DND-41 (cell line): ENCODE measurements around the gene TEX19.
"Not testable (repeated sequence)": the region's sequence is repeated elsewhere in the genome, so short reads cannot be mapped to it uniquely, and the experiment has no call there.

Experiments
- ATAC-seq: fragments of 200-7000 bp; cut with Tn5 transposase; 3 replicates; pipeline ENCODE4 v1.9.1; 2021; ENCODE audit warnings: low read depth; ENCODE audit not compliant: insufficient read depth
- DNase-seq: peaks from one replicate; pipeline ENCODE4 v3.0.0-alpha.2; 2020
- H2AFZ ChIP-seq: 2 replicates; pipeline ENCODE4 v1.6.0; 2012; ENCODE audit warnings: low read depth, low read length
- H3K27ac ChIP-seq: 2 replicates; pipeline ENCODE4 v1.5.1; 2012; ENCODE audit warnings: low read length, inconsistent platforms
- H3K27me3 ChIP-seq: fragments of 200-600 bp; sonication (generic); 2 replicates; pipeline ENCODE4 v1.6.0; 2012; ENCODE audit warnings: low read length, mild to moderate bottlenecking, inconsistent platforms; ENCODE audit not compliant: insufficient read depth, poor library complexity
- H3K36me3 ChIP-seq: 2 replicates; pipeline ENCODE4 v1.5.1; 2012; ENCODE audit warnings: low read length, inconsistent platforms; ENCODE audit not compliant: insufficient read depth
- H3K4me1 ChIP-seq: 2 replicates; pipeline ENCODE4 v1.5.1; 2012; ENCODE audit warnings: mild to moderate bottlenecking, low read length; ENCODE audit not compliant: insufficient read depth
- H3K4me2 ChIP-seq: 2 replicates; pipeline ENCODE4 v1.6.0; 2012; ENCODE audit warnings: mild to moderate bottlenecking, moderate library complexity, low read length, inconsistent platforms; ENCODE audit not compliant: insufficient read depth
- H3K4me3 ChIP-seq, 2 experiments: fragments of 200-600 bp in 1 of 2; shearing (Covaris generic) in 1 of 2; 2 replicates each; pipeline ENCODE4 v1.5.1; 2012 to 2016; ENCODE audit warnings: inconsistent platforms in 2 of 2, low read length in 2 of 2, mild to moderate bottlenecking in 2 of 2, low read depth in 1 of 2, moderate library complexity in 1 of 2
- H3K79me2 ChIP-seq: 2 replicates; pipeline ENCODE4 v1.6.0; 2012; ENCODE audit warnings: low read length, inconsistent platforms; ENCODE audit not compliant: insufficient read depth
- H3K9ac ChIP-seq: 2 replicates; pipeline ENCODE4 v1.6.0; 2012; ENCODE audit warnings: low read depth, mild to moderate bottlenecking, inconsistent platforms, low read length, moderate library complexity
- H3K9me3 ChIP-seq: 2 replicates; pipeline ENCODE4 v1.5.1; 2012; ENCODE audit warnings: low read length, moderate library complexity, mild to moderate bottlenecking, inconsistent platforms; ENCODE audit not compliant: insufficient read depth, severe bottlenecking
- H4K20me1 ChIP-seq: 2 replicates; pipeline ENCODE4 v1.6.0; 2012; ENCODE audit warnings: low read length; ENCODE audit not compliant: insufficient read depth
- CTCF ChIP-seq: IDR thresholded peaks from 2 replicates; pipeline ENCODE4 v1.5.1; 2012; ENCODE audit warnings: borderline replicate concordance, low read length, moderate library complexity, mild to moderate bottlenecking; ENCODE audit not compliant: poor library complexity, severe bottlenecking; ENCODE audit errors: extremely low read depth
- EZH2 ChIP-seq: IDR thresholded peaks from 3 replicates; pipeline ENCODE4 v1.6.1; 2012; ENCODE audit warnings: borderline replicate concordance, low read depth, mild to moderate bottlenecking, moderate library complexity, low read length, inconsistent platforms; ENCODE audit not compliant: severe bottlenecking

Gene TEX19

DNA sequence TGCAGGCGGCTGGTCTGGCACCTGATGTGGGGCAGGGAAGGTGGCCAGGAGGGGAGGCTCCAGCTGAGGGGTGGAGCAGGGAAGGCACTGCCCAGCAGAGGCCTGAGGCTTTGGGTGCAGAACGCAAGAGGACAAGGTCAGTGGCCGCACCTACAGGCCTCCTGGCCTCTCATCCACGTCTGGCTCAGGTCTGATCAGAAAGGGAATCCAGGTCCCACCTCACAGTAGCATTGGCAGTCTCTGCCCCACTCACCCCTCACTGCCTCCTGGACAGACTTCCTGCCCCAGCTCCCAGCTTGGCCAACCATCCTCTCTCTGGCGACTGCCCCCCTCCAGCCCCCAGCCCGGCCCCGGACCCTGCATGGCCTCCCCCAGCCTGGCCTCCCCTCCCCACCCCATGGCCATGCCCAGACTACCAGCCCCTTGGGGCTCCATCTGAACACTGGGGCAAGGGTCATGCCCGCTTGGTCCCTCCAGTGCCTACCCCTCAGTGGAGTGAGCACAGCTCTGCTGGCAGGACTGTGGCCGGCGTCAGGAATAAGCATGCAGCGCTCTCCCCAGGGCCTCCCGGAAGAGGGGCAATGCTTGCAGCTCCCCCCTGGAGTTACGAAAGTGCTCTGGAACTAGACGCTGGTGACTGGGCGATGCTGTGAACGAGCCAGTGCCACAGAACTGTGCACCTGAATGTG is 17.1 kb downstream of the TEX19 start:
- Histone ChIP-seq H3K79me2 (no peaks in the 10 kb centered on the region), H3K4me3 (no peak overlapping the region), H3K4me2 (no peak overlapping the region), H3K27ac (no peak overlapping the region), H3K36me3 (no peaks in the 10 kb centered on the region), H3K9ac (no peak overlapping the region), H4K20me1 (no peaks in the 10 kb centered on the region), H3K27me3 (no peaks in the 10 kb centered on the region), H2AFZ (no peak overlapping the region), H3K9me3 (no peaks in the 10 kb centered on the region), H3K4me1 (no peaks in the 10 kb centered on the region)
- ATAC-seq: peak; percentile 11; the same call in 1 of the 3 replicates
- no peak for DNase-seq
- no peak for TF ChIP-seq EZH2
- TF ChIP-seq CTCF: no peak

- not testable (repeated sequence) for H3K4me2 ChIP-seq, H3K4me1 ChIP-seq, H3K27me3 ChIP-seq, H3K27ac ChIP-seq, H3K36me3 ChIP-seq, H3K9me3 ChIP-seq, H2AFZ ChIP-seq, H4K20me1 ChIP-seq, H3K9ac ChIP-seq, ATAC-seq, DNase-seq, H3K79me2 ChIP-seq, H3K4me3 ChIP-seq
Observed at GRCh38 chr17:82377294-82377693, 18.2 kb downstream of the TEX19 start.

GRCh38 chr17:82377924-82378740 is 19.1 kb downstream of the TEX19 start:
- no peak for TF ChIP-seq EZH2
- TF ChIP-seq CTCF: no peak
- Histone ChIP-seq H3K79me2 (no peaks in the 10 kb centered on the region), H3K4me3 (no peak overlapping the region), H3K9me3 (no peaks in the 10 kb centered on the region), H3K27me3 (no peaks in the 10 kb centered on the region), H4K20me1 (no peaks in the 10 kb centered on the region), H3K4me1 (no peaks in the 10 kb centered on the region), H3K4me2 (no peak overlapping the region), H3K9ac (no peak overlapping the region), H3K36me3 (no peaks in the 10 kb centered on the region), H2AFZ (no peak overlapping the region), H3K27ac (no peak overlapping the region)
- DNase-seq (no peak), ATAC-seq (no peak)

GRCh38 chr17:82378741-82379021 is 19.6 kb downstream of the TEX19 start:
- no peaks in the 10 kb centered on the region for H3K79me2 ChIP-seq
- H3K36me3 ChIP-seq: no peaks in the 10 kb centered on the region
- no peak for DNase-seq
- no peak for ATAC-seq
- no peak overlapping the region for H3K4me3 ChIP-seq
- no peak overlapping the region for H3K4me2 ChIP-seq
- H3K27me3 ChIP-seq: no peaks in the 10 kb centered on the region
- no peak overlapping the region for H2AFZ ChIP-seq
- no peak overlapping the region for H3K9ac ChIP-seq
- no peaks in the 10 kb centered on the region for H4K20me1 ChIP-seq
- H3K9me3 ChIP-seq: no peaks in the 10 kb centered on the region
- H3K27ac ChIP-seq: no peak overlapping the region
- TF ChIP-seq EZH2: no peak
- no peak for TF ChIP-seq CTCF
- H3K4me1 ChIP-seq: no peaks in the 10 kb centered on the region
